Neuronal stem cell (in vitro differentiated cells): ENCODE measurements around the gene GOSR2.
A peak's percentile ranks its signal among the peaks of the same experiment; 100 is the strongest.

Experiments used
- DNase-seq: peaks from one replicate; pipeline ENCODE4 v3.0.0-alpha.2; 2013; ENCODE audit warnings: low spot score
- H2AFZ ChIP-seq: one replicate; pipeline ENCODE4 v1.6.1; 2013; ENCODE audit warnings: mild to moderate bottlenecking, low read length, inconsistent platforms
- H2AK5ac ChIP-seq: 2 replicates; pipeline ENCODE4 v1.6.1; 2013; ENCODE audit warnings: low read depth, mild to moderate bottlenecking, inconsistent platforms, low read length, moderate library complexity, mixed read lengths
- H2BK120ac ChIP-seq: 2 replicates; pipeline ENCODE4 v1.6.1; 2013; ENCODE audit warnings: low read depth, mild to moderate bottlenecking, inconsistent platforms, low read length, moderate library complexity, mixed read lengths
- H2BK12ac ChIP-seq: one replicate; pipeline ENCODE4 v1.6.1; 2013; ENCODE audit warnings: low read length, inconsistent platforms
- H2BK15ac ChIP-seq: 2 replicates; pipeline ENCODE4 v1.6.1; 2013; ENCODE audit warnings: mild to moderate bottlenecking, low read length, inconsistent platforms, mixed read lengths
- H2BK5ac ChIP-seq: one replicate; pipeline ENCODE4 v1.6.1; 2013; ENCODE audit warnings: inconsistent platforms, mild to moderate bottlenecking, low read length, moderate library complexity
- H3K14ac ChIP-seq: one replicate; pipeline ENCODE4 v1.6.1; 2013; ENCODE audit warnings: low read length, inconsistent platforms
- H3K18ac ChIP-seq: 2 replicates; pipeline ENCODE4 v1.6.1; 2013; ENCODE audit warnings: low read length, inconsistent platforms
- H3K23ac ChIP-seq: 2 replicates; pipeline ENCODE4 v1.6.1; 2013; ENCODE audit warnings: low read depth, mild to moderate bottlenecking, mixed read lengths, low read length, inconsistent platforms; ENCODE audit not compliant: poor library complexity
- H3K27ac ChIP-seq: replicated peaks from 3 replicates; pipeline ENCODE4 v1.5.1; 2013; ENCODE audit warnings: low read length, inconsistent platforms
- H3K27me3 ChIP-seq, 3 experiments: 2 replicates each; pipeline ENCODE4 v1.6.1; 2013; ENCODE audit warnings: low read length in 3 of 3, mild to moderate bottlenecking in 2 of 3, inconsistent platforms in 1 of 3, low read depth in 1 of 3, mixed read lengths in 1 of 3, moderate library complexity in 1 of 3; ENCODE audit not compliant: control insufficient read depth in 3 of 3, insufficient read depth in 3 of 3
- H3K36me3 ChIP-seq, 2 donors: replicated peaks in 1 of 2; 2 replicates each; pipeline ENCODE4 v1.6.1; 2013; ENCODE audit warnings: low read length in 2 of 2; ENCODE audit not compliant: control insufficient read depth in 2 of 2, insufficient read depth in 2 of 2
- H3K4ac ChIP-seq: 2 replicates; pipeline ENCODE4 v1.6.1; 2013; ENCODE audit warnings: inconsistent platforms, mild to moderate bottlenecking, low read length, moderate library complexity
- H3K4me1 ChIP-seq, 2 donors: 1 replicate in 1 of 2; 2 replicates in 1 of 2; pipeline ENCODE4 v1.6.1; 2013; ENCODE audit warnings: low read length in 2 of 2, low read depth in 1 of 2; ENCODE audit not compliant: control insufficient read depth in 2 of 2, insufficient read depth in 1 of 2
- H3K4me2 ChIP-seq: one replicate; pipeline ENCODE4 v1.6.1; 2013; ENCODE audit warnings: mild to moderate bottlenecking, low read length, inconsistent platforms; ENCODE audit not compliant: insufficient read depth, poor library complexity, severe bottlenecking
- H3K4me3 ChIP-seq, 2 donors: 2 replicates each; pipeline ENCODE4 v1.5.1; 2013; ENCODE audit warnings: low read length in 2 of 2, mild to moderate bottlenecking in 2 of 2, inconsistent platforms in 1 of 2, moderate library complexity in 1 of 2
- H3K79me1 ChIP-seq: one replicate; pipeline ENCODE4 v1.6.1; 2013; ENCODE audit warnings: low read depth, mild to moderate bottlenecking, inconsistent platforms, low read length, moderate library complexity
- H3K9ac ChIP-seq: one replicate; pipeline ENCODE4 v1.6.1; 2013; ENCODE audit warnings: mild to moderate bottlenecking, low read depth, low read length, inconsistent platforms; ENCODE audit not compliant: poor library complexity
- H3K9me3 ChIP-seq, 2 donors: replicated peaks in 1 of 2; 2 replicates each; pipeline versions ENCODE3 to v1.6.1; 2013; ENCODE audit warnings: low read length in 2 of 2, mild to moderate bottlenecking in 2 of 2, inconsistent platforms in 1 of 2, low read depth in 1 of 2, mixed read lengths in 1 of 2, moderate library complexity in 1 of 2; ENCODE audit not compliant: control insufficient read depth in 2 of 2, insufficient read depth in 1 of 2
- H4K8ac ChIP-seq: one replicate; pipeline ENCODE4 v1.6.1; 2013; ENCODE audit warnings: low read depth, mild to moderate bottlenecking, inconsistent platforms, low read length, moderate library complexity
- H4K91ac ChIP-seq: one replicate; pipeline ENCODE4 v1.6.1; 2013; ENCODE audit warnings: low read length, low read depth, mild to moderate bottlenecking, inconsistent platforms; ENCODE audit not compliant: poor library complexity
- WGBS, 2 donors: extraction: QIAGEN DNeasy Blood & Tissue Kit; methylation state at CpG; one replicate each; pipeline ENCODE4 v1.1.7; 2013; ENCODE audit warnings: missing lambda C conversion rate in 2 of 2, mixed read lengths in 1 of 2; ENCODE audit not compliant: insufficient read length in 2 of 2, insufficient replicate concordance in 1 of 2; ENCODE audit errors: extremely low coverage in 2 of 2; 5-methylcytosine and 5-hydroxymethylcytosine counted together

The GOSR2 gene

DNA sequence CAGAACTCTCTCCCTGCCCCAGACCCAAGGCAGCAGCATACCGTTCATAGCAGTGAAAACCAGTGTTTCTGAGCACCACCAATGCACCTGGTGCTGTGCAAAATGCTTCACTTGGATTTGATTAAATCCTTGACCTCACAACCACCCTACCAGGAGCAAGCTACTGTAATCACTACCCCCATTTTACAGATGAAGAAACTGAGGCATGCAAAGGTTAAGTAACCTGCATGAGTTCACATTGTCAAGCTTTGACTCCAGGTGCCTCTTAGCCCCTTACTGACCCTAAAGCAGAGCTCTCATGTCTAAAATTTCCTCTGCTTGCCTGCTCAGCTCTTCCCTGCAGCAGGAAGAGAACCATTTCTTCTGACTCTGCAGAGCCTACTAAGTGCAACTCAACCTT, 34.2 kb upstream of the GOSR2 start:
- no peak for DNase-seq
- Histone ChIP-seq H2BK5ac (no peak overlapping the region), H3K14ac (no peak overlapping the region), H2BK120ac (no peak overlapping the region), H3K79me1 (no peaks in the 10 kb centered on the region), H3K9me3 (no peaks in the 10 kb centered on the region), H3K4me3 (no peak overlapping the region), H3K27ac (no peak overlapping the region), H2AK5ac (no peak overlapping the region), H2BK12ac (no peak overlapping the region), H3K4me2 (no peak overlapping the region), H2BK15ac (no peak overlapping the region), H3K27me3 (peaks cover 0 to 44% (median 0%) of the 10 kb centered on the region in 3 experiments), H3K9ac (no peak overlapping the region), H4K8ac (no peak overlapping the region), H3K23ac (no peak overlapping the region), H3K18ac (no peak overlapping the region), H3K4ac (no peak overlapping the region), H4K91ac (no peak overlapping the region), H3K4me1 (peaks cover 7 to 14% of the 10 kb centered on the region in 2 donors), H3K36me3 (no peaks in the 10 kb centered on the region), H2AFZ (no peak overlapping the region)
- WGBS, 2 donors = no CpG with 5 or more reads among the region's 1 CpG

DNA sequence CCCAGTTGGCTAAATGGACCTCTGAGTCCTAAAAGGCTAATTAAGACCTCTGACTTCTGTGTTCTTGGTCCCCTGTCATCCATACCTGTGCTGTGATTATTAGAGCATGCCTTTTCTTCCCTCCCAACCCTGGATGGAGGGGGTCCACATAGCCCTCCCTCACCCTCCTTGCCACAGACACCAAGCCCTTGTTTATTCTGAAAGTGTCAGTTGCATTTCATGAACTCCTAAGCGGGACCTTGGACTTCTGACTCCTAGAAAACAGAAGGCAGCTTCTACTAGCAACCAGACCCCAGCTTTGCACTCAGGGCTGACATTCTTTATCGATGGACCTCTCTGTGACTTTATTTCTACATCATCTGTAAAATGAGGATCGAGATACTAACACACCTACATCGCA, 33.4 kb upstream of the GOSR2 start:
- H3K4ac ChIP-seq = no peak overlapping the region
- no peak overlapping the region for H2BK120ac ChIP-seq
- no peak for DNase-seq
- no peak overlapping the region for H2BK12ac ChIP-seq
- whole genome bisulfite sequencing, 2 donors = no CpG with 5 or more reads among the region's 4 CpGs
- H3K9me3 ChIP-seq = no peaks in the 10 kb centered on the region
- no peaks in the 10 kb centered on the region for H3K79me1 ChIP-seq
- no peak overlapping the region for H3K4me3 ChIP-seq
- H4K8ac ChIP-seq = no peak overlapping the region
- peak overlapping the region; percentile 12 for H2AFZ ChIP-seq
- H3K27me3 ChIP-seq = peaks cover 0 to 44% (median 0%) of the 10 kb centered on the region in 3 experiments
- H3K4me2 ChIP-seq = no peak overlapping the region
- H3K9ac ChIP-seq = no peak overlapping the region
- no peak overlapping the region for H3K27ac ChIP-seq
- H2AK5ac ChIP-seq = no peak overlapping the region
- no peak overlapping the region for H4K91ac ChIP-seq
- no peak overlapping the region for H3K18ac ChIP-seq
- H3K36me3 ChIP-seq = no peaks in the 10 kb centered on the region
- H2BK15ac ChIP-seq = no peak overlapping the region
- no peak overlapping the region for H3K23ac ChIP-seq
- H2BK5ac ChIP-seq = no peak overlapping the region
- H3K14ac ChIP-seq = no peak overlapping the region
- peaks cover 7 to 18% of the 10 kb centered on the region in 2 donors for H3K4me1 ChIP-seq

- Histone ChIP-seq H3K9me3 (no peaks in the 10 kb centered on the region), H3K23ac (peak overlapping the region; percentile 21), H3K18ac (peak overlapping the region; percentile 80), H3K36me3 (no peaks in the 10 kb centered on the region), H3K4me1 (peaks cover 7 to 21% of the 10 kb centered on the region in 2 donors), H3K4me2 (no peak overlapping the region), H2AK5ac (peak overlapping the region; percentile 65), H3K27ac (no peak overlapping the region), H3K14ac (no peak overlapping the region), H3K4ac (no peak overlapping the region), H2BK12ac (no peak overlapping the region), H2BK5ac (peak overlapping the region; percentile 25), H2BK120ac (no peak overlapping the region), H2BK15ac (no peak overlapping the region), H2AFZ (peak overlapping the region; percentile 12), H4K8ac (no peak overlapping the region), H3K9ac (no peak overlapping the region), H3K27me3 (peaks cover 0 to 44% (median 0%) of the 10 kb centered on the region in 3 experiments), H3K79me1 (no peaks in the 10 kb centered on the region), H4K91ac (no peak overlapping the region), H3K4me3 (no peak overlapping the region)
- WGBS, 2 donors = no CpG with 5 or more reads among the region's 13 CpGs
- no peak for DNase-seq
Measured at GRCh38 chr17:46889992-46890564, 32.9 kb upstream of the GOSR2 start.

- Histone ChIP-seq H3K27me3 (peaks cover 0 to 44% (median 0%) of the 10 kb centered on the region in 3 experiments), H3K9me3 (no peaks in the 10 kb centered on the region), H2AK5ac (peak overlapping the region; percentile 65), H2AFZ (no peak overlapping the region), H4K91ac (no peak overlapping the region), H3K4me3 (no peak overlapping the region), H3K14ac (no peak overlapping the region), H2BK120ac (no peak overlapping the region), H3K36me3 (no peaks in the 10 kb centered on the region), H2BK15ac (no peak overlapping the region), H3K4me2 (no peak overlapping the region), H2BK5ac (peak overlapping the region; percentile 25), H3K9ac (no peak overlapping the region), H3K4me1 (peaks cover 7 to 21% of the 10 kb centered on the region in 2 donors), H3K27ac (no peak overlapping the region), H3K23ac (no peak overlapping the region), H4K8ac (no peak overlapping the region), H3K4ac (no peak overlapping the region), H3K79me1 (no peaks in the 10 kb centered on the region), H3K18ac (peak overlapping the region; percentile 80), H2BK12ac (no peak overlapping the region)
- DNase-seq = no peak
- WGBS, 2 donors = no CpG with 5 or more reads among the region's 6 CpGs
Measured at GRCh38 chr17:46890638-46891037, 32.3 kb upstream of the GOSR2 start.
